Subcutaneous adipose tissue (tissue), 4 donors: Measurements from ENCODE around the gene PFN3. TPM values are rescaled to one million over a fixed set of nuclear protein-coding genes. Genes with fewer than 3 reads are reported as not detected.

ENCODE experiments used
- total RNA-seq, 4 donors: library from RNA; depleted of rRNA; stranded (reverse); fragments of >200 nt; gene quantifications; one replicate each; pipeline ENCODE4 v1.1.0, GENCODE V29; 2016
- TF ChIP-seq, protein P1 (sequence below): fragments of 450-650 bp; IDR thresholded peaks from one replicate; pipeline ENCODE4 v1.5.1; 2016; ENCODE audit warnings: low read depth, mild to moderate bottlenecking, control low read depth, antibody characterized with exemption, moderate library complexity

PFN3 gene
- total RNA-seq, 4 donors from 2014 or later, result not detected

- TF ChIP-seq, protein P1, sequence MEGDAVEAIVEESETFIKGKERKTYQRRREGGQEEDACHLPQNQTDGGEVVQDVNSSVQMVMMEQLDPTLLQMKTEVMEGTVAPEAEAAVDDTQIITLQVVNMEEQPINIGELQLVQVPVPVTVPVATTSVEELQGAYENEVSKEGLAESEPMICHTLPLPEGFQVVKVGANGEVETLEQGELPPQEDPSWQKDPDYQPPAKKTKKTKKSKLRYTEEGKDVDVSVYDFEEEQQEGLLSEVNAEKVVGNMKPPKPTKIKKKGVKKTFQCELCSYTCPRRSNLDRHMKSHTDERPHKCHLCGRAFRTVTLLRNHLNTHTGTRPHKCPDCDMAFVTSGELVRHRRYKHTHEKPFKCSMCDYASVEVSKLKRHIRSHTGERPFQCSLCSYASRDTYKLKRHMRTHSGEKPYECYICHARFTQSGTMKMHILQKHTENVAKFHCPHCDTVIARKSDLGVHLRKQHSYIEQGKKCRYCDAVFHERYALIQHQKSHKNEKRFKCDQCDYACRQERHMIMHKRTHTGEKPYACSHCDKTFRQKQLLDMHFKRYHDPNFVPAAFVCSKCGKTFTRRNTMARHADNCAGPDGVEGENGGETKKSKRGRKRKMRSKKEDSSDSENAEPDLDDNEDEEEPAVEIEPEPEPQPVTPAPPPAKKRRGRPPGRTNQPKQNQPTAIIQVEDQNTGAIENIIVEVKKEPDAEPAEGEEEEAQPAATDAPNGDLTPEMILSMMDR, result no peak
Observed at GRCh38 chr5:177376107-177376506, 24.4 kb downstream of the PFN3 start.

- TF ChIP-seq, protein P1, result no peak
Observed at GRCh38 chr5:177374211-177374610, 26.2 kb downstream of the PFN3 start.

DNA sequence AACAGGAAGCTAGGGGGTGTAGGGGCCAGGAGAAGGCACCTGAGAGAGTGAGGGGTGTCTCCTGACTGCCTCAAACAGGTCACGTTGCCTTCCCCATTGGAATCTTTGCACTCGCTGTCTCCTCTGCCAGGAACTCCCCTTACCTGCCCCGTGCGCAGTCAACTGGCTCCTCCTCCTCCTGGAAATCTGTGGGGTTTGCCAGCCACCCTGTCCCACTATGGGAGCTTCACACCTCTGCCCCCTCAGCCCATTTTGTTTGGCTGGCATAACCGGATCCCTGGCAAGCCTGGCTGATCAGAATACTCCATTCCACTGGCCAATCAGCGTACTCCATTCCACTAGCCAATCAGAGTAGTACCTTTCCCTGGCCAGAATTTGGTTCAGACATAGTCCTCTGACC is 26.7 kb downstream of the PFN3 start:
- TF ChIP-seq, protein P1, result no peak

GRCh38 chr5:177372910-177373309 is 27.6 kb downstream of the PFN3 start:
- TF ChIP-seq, protein P1, result no peak

DNA sequence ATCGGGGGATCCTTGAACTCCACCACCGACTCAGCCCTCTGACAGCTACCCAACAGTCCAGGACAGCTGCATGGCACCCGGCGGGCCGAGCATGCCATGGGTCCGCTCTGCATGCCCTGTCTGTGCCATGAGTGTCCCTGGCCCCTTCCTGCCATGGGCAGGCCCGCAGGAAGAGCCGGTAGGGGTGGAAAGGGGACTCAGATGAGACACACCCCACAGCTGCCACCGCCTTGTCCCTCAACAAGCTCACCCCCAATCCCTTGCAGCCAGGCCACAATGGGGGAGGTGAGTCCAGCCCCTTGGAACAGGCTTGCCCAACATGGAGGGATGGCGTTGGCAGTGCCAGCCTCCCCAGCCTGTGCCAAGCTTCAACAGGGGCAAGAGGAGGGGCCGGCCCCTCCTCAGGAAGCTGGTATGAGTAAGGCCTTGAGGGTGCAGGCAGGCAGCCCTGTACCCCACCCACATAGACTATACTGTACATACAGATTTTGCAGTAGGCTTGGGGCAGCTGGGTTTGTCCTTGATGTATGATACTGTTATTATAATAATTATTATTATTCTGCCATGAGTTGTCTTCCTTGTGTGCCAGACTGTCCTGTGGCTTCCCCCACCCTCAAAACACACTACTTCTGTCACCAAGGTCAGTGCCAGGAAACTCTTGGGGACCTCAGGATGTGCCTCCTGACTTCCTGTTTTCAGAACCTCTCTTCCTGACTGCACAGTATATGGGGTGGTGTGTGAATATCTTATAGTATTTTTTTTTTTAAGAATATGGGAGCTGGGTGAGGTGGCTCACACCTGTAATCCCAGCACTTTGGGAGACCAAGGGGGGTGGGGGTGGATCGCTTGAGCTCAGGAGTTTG is 28.2 kb downstream of the PFN3 start:
- TF ChIP-seq, protein P1, result no peak

DNA sequence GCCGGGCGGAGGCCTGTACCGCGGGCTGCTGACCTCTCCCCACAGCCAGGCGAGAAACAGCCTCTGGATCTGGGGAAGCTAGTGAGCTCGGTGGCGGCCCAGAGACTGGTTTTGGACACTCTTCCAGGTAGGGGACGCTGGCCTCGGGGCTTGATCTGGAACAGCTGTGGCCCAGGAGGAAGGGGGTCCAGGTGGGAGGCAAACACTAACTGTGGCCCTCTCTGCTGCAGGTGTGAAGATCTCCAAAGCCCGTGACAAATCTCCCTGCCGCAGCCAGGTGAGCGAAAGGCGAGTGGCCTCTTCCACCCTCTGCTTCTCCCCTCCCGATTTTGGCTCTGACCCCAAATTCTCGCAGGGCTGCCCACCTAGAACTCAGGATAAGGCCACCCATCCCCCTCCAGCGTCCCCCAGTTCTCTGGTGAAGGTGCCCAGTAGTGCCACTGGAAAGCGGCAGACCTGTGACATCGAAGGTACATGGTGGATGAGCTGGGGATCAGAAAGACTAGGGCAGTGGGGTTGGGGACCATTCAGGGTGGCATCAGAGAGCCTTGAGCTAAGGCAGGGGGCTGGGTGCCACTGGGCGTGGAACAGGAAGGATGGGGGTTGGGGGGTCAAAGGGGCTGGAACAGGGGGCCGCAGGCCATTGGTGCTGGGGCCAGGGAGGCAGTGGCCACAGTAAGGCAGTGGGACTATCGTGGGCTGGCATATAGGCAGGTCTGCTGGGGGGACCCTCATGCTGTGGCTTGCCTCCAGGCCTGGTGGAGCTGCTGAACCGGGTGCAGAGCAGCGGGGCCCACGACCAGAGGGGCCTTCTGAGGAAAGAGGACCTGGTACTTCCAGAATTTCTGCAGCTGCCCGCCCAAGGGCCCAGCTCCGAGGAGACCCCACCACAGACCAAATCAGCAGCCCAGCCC is 29.1 kb downstream of the PFN3 start:
- TF ChIP-seq, protein P1, result no peak
